Keratinocyte (primary cell): ENCODE measurements around the gene BICDL2. TPM values are rescaled to one million over a fixed set of nuclear protein-coding genes. Genes with fewer than 3 reads are reported as not detected.

Experiments
- DNase-seq: peaks from one replicate; pipeline ENCODE4 v3.0.0-alpha.2; 2011; ENCODE audit warnings: low read depth, missing footprints, low spot score
- FAIRE-seq: peaks from 2 replicates; lab custom pipeline; 2011; peaks lifted over from hg19 to GRCh38; lab: Jason Lieb, UNC
- H2AFZ ChIP-seq: 2 replicates; pipeline ENCODE4 v1.6.0; 2012; ENCODE audit warnings: low read length, control low read depth, inconsistent platforms; ENCODE audit not compliant: control insufficient read depth
- H3K27ac ChIP-seq: 2 replicates; pipeline ENCODE4 v1.5.1; 2011; ENCODE audit warnings: low read length; ENCODE audit not compliant: control insufficient read depth, insufficient read depth
- H3K27me3 ChIP-seq: 3 replicates; pipeline ENCODE4 v1.6.0; 2011; ENCODE audit warnings: low read length; ENCODE audit not compliant: control insufficient read depth, insufficient read depth; ENCODE audit errors: extremely low read depth
- H3K36me3 ChIP-seq, 2 experiments: 2 replicates in 1 of 2; 3 replicates in 1 of 2; pipeline ENCODE4 v1.5.1; 2011; ENCODE audit warnings: low read length in 2 of 2, mild to moderate bottlenecking in 1 of 2; ENCODE audit not compliant: control insufficient read depth in 2 of 2, insufficient read depth in 2 of 2; ENCODE audit errors: extremely low read depth in 1 of 2
- H3K4me1 ChIP-seq: 3 replicates; pipeline ENCODE4 v1.5.1; 2011; ENCODE audit warnings: low read length; ENCODE audit not compliant: control insufficient read depth, insufficient read depth; ENCODE audit errors: extremely low read depth
- H3K4me2 ChIP-seq: 3 replicates; pipeline ENCODE4 v1.6.0; 2011; ENCODE audit warnings: low read depth, low read length; ENCODE audit not compliant: control insufficient read depth, insufficient read depth; ENCODE audit errors: extremely low read depth
- H3K4me3 ChIP-seq, 3 experiments: fragments of 200-600 bp in 1 of 3; sonication (generic) in 1 of 3; 2 replicates in 2 of 3; 3 replicates in 1 of 3; pipeline ENCODE4 v1.5.1; 2011 to 2016; ENCODE audit warnings: low read length in 3 of 3, mild to moderate bottlenecking in 3 of 3, control low read depth in 2 of 3, inconsistent platforms in 1 of 3, low read depth in 1 of 3, mixed read lengths in 1 of 3, mixed run types in 1 of 3, moderate library complexity in 1 of 3; ENCODE audit not compliant: control insufficient read depth in 2 of 3, insufficient read depth in 2 of 3; ENCODE audit errors: extremely low read depth in 1 of 3
- H3K79me2 ChIP-seq: 2 replicates; pipeline ENCODE4 v1.6.0; 2012; ENCODE audit warnings: low read length; ENCODE audit not compliant: control insufficient read depth, insufficient read depth
- H3K9ac ChIP-seq: 3 replicates; pipeline ENCODE4 v1.6.0; 2011; ENCODE audit warnings: low read length; ENCODE audit not compliant: control insufficient read depth, insufficient read depth; ENCODE audit errors: extremely low read depth
- H3K9me1 ChIP-seq: 3 replicates; pipeline ENCODE4 v1.6.0; 2011; ENCODE audit warnings: low read length; ENCODE audit not compliant: control insufficient read depth, insufficient read depth; ENCODE audit errors: extremely low read depth
- H3K9me3 ChIP-seq: 2 replicates; pipeline ENCODE4 v1.5.1; 2012; ENCODE audit warnings: low read depth, low read length; ENCODE audit not compliant: control insufficient read depth
- H4K20me1 ChIP-seq: 3 replicates; pipeline ENCODE4 v1.6.0; 2011; ENCODE audit warnings: low read length; ENCODE audit not compliant: control insufficient read depth, insufficient read depth; ENCODE audit errors: extremely low read depth
- EZH2 ChIP-seq: IDR thresholded peaks from one replicate; pipeline ENCODE4 v1.6.1; 2012; ENCODE audit warnings: inconsistent platforms, mild to moderate bottlenecking, low read length, moderate library complexity
- dilution Hi-C: fragments of 300-500 bp; cut with MboI; formaldehyde crosslinking; loops from one replicate; pipeline ENCODE4 v1.7.0; 2020; ENCODE audit warnings: low sequenced_read_pairs; ENCODE audit not compliant: extremely low pct_ligation_motif_present
- polyA plus RNA-seq, 5 experiments: library from polyadenylated mRNA; depleted of rRNA in 3 of 5; stranded (reverse) in 3 of 5; stranded (forward) in 1 of 5; unstranded in 1 of 5; fragments of >200 nt; gene quantifications; 1 replicate in 1 of 5; 2 replicates in 3 of 5; 3 replicates in 1 of 5; pipeline versions ENCODE4 v1.2.1 to v1.2.3, GENCODE V29; 2011 to 2012; ENCODE audit warnings: missing spikeins in 2 of 5, low read depth in 1 of 5, low replicate concordance in 1 of 5
- TF ChIP-seq, protein P1 (sequence below), 3 experiments: IDR thresholded peaks in 1 of 3; conservative IDR thresholded peaks in 1 of 3; optimal IDR thresholded peaks in 1 of 3; 2 replicates in 2 of 3; 3 replicates in 1 of 3; pipeline versions ENCODE3 to v1.5.1; 2011; ENCODE audit warnings: low read length in 3 of 3, mild to moderate bottlenecking in 3 of 3, moderate library complexity in 2 of 3, control low read depth in 1 of 3, inconsistent platforms in 1 of 3; ENCODE audit not compliant: insufficient read depth in 2 of 3; ENCODE audit errors: extremely low read depth in 1 of 3

BICDL2 gene
- polyA plus RNA-seq, 1 donor (not counting 4 experiments of a cell fraction or from before 2014, with no cell fraction given), result 1.3 TPM

- H2AFZ ChIP-seq, result no peak overlapping the region
- no peaks in the 10 kb centered on the region for H3K36me3 ChIP-seq
- no peak overlapping the region for H3K9ac ChIP-seq
- H3K4me2 ChIP-seq, result no peak overlapping the region
- H4K20me1 ChIP-seq, result no peaks in the 10 kb centered on the region
- peaks cover 13% of the 10 kb centered on the region for H3K4me1 ChIP-seq
- H3K9me3 ChIP-seq, result no peaks in the 10 kb centered on the region
- no peak overlapping the region for H3K27ac ChIP-seq
- no peaks in the 10 kb centered on the region for H3K9me1 ChIP-seq
- no peaks in the 10 kb centered on the region for H3K79me2 ChIP-seq
- FAIRE-seq, result no peak
- H3K4me3 ChIP-seq, result no peak overlapping the region
- dilution Hi-C loops, result no loop called here
- no peaks in the 10 kb centered on the region for H3K27me3 ChIP-seq
- DNase-seq, result no peak
- TF ChIP-seq, protein P1, sequence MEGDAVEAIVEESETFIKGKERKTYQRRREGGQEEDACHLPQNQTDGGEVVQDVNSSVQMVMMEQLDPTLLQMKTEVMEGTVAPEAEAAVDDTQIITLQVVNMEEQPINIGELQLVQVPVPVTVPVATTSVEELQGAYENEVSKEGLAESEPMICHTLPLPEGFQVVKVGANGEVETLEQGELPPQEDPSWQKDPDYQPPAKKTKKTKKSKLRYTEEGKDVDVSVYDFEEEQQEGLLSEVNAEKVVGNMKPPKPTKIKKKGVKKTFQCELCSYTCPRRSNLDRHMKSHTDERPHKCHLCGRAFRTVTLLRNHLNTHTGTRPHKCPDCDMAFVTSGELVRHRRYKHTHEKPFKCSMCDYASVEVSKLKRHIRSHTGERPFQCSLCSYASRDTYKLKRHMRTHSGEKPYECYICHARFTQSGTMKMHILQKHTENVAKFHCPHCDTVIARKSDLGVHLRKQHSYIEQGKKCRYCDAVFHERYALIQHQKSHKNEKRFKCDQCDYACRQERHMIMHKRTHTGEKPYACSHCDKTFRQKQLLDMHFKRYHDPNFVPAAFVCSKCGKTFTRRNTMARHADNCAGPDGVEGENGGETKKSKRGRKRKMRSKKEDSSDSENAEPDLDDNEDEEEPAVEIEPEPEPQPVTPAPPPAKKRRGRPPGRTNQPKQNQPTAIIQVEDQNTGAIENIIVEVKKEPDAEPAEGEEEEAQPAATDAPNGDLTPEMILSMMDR (optimal IDR thresholded peaks at IDR 0.05 in 1 of 3, IDR thresholded peaks at IDR 0.05 in 1 of 3, conservative IDR thresholded peaks at IDR 0.05 in 1 of 3; ENCODE audit: extremely low read depth in 1 of 3, insufficient read depth in 2 of 3, low read length in 3 of 3), result no peak
- TF ChIP-seq EZH2, result no peak
These were observed 23.8 kb upstream of the BICDL2 start for GRCh38 chr16:3060339-3061127.

DNA sequence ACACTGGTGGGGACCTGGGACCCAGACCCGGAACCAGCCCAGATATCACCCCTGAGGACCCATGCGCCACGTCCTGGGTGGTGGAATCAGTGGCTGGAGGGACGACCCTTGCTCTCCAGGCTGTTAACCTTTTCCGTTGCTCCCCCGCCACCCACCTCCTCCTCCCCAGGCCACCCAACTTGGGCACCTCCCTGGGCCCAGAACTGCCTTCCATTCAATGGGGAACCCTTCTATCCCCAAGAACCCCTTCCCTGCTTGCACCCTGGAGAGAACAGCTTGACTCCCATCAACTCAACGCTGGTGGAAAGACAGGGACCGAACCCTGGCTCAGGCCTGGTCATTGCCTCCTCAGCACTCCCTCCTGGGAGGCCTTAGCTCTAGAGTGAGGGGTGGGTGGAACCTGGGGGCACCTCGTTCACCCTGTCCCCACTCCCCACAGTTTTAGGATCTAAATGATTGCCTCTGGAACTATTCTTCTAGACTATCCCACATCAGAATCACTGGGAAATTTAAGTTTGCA, 23.0 kb upstream of the BICDL2 start:
- H3K36me3 ChIP-seq, result peaks cover 0 to under 1% of the 10 kb centered on the region in 2 experiments
- peak overlapping the region; percentile 61 to 97 (median 81) for H3K4me3 ChIP-seq
- TF ChIP-seq, protein P1 (optimal IDR thresholded peaks at IDR 0.05 in 1 of 3, IDR thresholded peaks at IDR 0.05 in 1 of 3, conservative IDR thresholded peaks at IDR 0.05 in 1 of 3; ENCODE audit: extremely low read depth in 1 of 3, insufficient read depth in 2 of 3, low read length in 3 of 3), result no peak
- no peak for TF ChIP-seq EZH2
- H3K79me2 ChIP-seq, result no peaks in the 10 kb centered on the region
- FAIRE-seq, result no peak
- no peaks in the 10 kb centered on the region for H3K27me3 ChIP-seq
- H3K4me1 ChIP-seq, result peaks cover 8% of the 10 kb centered on the region
- no peaks in the 10 kb centered on the region for H3K9me3 ChIP-seq
- peak overlapping the region; percentile 82 for H3K4me2 ChIP-seq
- peak overlapping the region; percentile 80 for H3K9ac ChIP-seq
- dilution Hi-C loops, result no loop called here
- H4K20me1 ChIP-seq, result no peaks in the 10 kb centered on the region
- H3K27ac ChIP-seq, result no peak overlapping the region
- DNase-seq, result no peak
- H2AFZ ChIP-seq, result peak overlapping the region; percentile 86
- H3K9me1 ChIP-seq, result no peaks in the 10 kb centered on the region
